ENCODE results near the gene MIA.
"Not testable (repeated sequence)": the region's sequence is repeated elsewhere in the genome, so short reads cannot be mapped to it uniquely, and the experiment has no call there.

MIA gene

GRCh38 chr19:40826699-40827385 is 51.5 kb downstream of the MIA start:
- peaks cover 16% of the 10 kb centered on the region for H3K36me3 Mint-ChIP-seq (ENCODE audit: low read depth)
- peaks cover 16% of the 10 kb centered on the region for H3K4me1 Mint-ChIP-seq (ENCODE audit: low read depth)
- H3K27ac Mint-ChIP-seq, result peak overlapping the region; percentile 63
- not testable (repeated sequence) for H3K27me3 Mint-ChIP-seq (ENCODE audit: low read depth); H3K4me3 Mint-ChIP-seq; H3K9me3 Mint-ChIP-seq
